Endometrium (tissue), 2 donors: ENCODE measurements around the gene LDB2.

Experiments
- FAIRE-seq: peaks from 2 replicates; lab custom pipeline; 2012; peaks lifted over from hg19 to GRCh38; lab: Jason Lieb, UNC
- donor health status: control.
- donor health status: control.

LDB2 gene

GRCh38 chr4:16483540-16483939 is 414.9 kb downstream of the LDB2 start:
- no peak for FAIRE-seq

DNA sequence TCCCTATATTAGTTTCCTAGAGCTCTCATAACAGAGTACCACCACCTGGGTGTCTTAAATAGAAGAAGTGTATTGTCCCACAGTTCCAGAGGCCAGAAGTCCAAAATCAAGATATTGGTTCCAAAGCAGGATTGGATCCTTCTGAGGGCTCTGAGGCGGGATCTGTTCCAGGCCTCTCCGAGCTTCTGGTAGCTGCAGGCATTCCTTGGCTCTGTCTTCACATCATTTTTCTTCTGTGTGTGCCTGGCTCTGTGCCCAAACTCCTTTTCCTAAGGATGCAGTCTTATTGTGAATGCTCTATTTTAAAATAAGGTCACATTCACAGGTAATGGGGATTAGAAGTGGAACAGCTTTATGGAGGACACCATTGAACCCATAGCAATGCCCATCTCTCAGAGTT is 418.4 kb downstream of the LDB2 start:
- no peak for FAIRE-seq

GRCh38 chr4:16472537-16472936 is 425.9 kb downstream of the LDB2 start:
- FAIRE-seq = no peak

GRCh38 chr4:16467061-16467460 is 431.4 kb downstream of the LDB2 start:
- no peak for FAIRE-seq

DNA sequence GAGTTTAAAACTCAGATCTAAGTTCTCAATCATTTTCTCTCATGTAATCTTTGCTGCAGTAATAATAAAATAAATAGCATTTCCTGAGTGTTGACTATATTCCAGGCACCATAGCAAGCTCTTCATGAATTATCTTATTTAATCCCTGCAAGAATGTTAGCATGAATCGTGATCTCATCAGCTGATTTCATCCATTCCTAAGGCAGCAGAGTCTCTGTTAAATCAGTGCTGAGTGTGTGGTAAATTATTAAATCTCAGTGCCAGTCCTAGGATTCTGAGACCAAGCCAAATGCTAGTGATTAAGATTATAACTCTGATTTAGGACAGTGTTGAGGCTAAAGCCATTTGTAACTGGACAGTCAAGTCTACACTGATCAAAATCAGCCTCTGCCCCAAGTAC is 431.9 kb downstream of the LDB2 start:
- no peak for FAIRE-seq

- FAIRE-seq = no peak
Measured at GRCh38 chr4:16464651-16465050, 433.8 kb downstream of the LDB2 start.

DNA sequence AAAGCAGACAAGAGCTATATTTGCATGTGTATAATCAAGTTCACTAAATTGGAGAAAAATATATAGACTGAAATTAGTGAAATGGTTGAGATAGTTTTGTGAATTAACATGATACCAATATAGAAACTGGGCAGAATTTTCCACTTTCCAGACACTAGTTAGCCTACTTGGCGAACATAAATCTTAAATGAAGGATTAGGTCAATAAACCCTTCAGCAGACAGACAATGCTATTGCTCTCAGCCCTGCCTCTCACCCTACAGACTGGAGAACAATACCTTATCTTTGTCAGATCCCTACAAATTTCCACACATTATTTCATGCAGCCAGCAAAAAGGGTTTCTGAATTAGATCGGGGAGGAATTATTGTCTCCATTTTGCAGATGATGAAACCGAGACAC is 435.8 kb downstream of the LDB2 start:
- FAIRE-seq = no peak

DNA sequence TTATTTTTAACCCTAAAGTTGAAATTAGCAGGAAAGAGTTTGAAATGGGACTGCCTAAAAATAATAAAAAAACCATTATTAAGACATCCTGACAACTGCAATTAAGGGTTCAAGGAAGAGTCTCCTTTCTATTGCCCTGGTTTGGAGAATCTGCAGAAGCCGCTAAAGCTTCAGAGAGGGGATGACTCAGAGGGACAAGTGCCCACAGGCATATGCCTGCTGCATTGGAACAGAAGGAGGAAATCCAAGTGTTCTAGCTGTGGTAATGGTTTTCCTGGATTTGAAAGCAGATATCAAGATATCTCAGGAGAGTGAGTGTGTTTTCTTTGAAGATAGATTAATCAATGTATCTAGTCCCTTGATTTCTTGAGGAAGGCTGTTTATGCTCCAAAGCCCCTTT is 437.1 kb downstream of the LDB2 start:
- no peak for FAIRE-seq

DNA sequence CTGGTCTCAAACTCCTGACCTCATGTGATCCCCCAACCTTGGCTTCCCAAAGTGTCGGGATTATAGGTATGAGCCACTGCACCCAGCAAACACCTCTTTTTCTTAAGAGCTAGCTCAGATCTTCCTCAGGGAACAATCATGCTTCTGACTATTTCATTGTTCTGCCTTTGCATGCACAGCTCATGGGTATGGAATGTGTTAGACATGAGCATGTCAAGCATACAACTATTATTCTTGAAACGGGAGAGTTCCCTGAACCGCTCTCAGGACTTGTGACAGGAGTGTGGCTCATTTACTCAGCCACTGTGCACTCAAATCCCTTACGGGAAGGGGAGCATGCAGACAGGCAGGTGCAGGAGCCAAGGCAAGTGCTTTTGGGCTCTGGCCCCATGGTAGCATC is 440.5 kb downstream of the LDB2 start:
- FAIRE-seq = no peak
